ENCODE results near the gene SUGCT.

DNA sequence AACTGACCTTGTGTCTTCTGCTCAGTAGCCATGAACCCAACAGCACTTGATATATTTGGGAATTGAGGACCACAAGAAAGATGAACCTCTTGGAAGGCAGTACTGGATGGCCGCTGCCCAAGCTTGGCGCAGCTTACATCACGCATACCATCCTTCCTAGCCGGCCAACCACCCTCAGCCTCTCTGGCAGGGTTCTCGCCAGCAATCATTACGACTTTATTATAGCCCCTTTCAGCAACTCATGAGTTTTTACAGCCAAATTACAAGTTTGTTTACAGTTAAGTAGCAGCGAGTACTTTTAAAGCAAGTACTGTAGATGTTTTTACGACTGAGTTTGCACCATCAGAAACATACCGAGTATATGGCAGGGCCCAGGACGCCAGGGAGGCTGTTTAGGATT, 769.1 kb downstream of the SUGCT start:
- TF ChIP-seq, protein P1, sequence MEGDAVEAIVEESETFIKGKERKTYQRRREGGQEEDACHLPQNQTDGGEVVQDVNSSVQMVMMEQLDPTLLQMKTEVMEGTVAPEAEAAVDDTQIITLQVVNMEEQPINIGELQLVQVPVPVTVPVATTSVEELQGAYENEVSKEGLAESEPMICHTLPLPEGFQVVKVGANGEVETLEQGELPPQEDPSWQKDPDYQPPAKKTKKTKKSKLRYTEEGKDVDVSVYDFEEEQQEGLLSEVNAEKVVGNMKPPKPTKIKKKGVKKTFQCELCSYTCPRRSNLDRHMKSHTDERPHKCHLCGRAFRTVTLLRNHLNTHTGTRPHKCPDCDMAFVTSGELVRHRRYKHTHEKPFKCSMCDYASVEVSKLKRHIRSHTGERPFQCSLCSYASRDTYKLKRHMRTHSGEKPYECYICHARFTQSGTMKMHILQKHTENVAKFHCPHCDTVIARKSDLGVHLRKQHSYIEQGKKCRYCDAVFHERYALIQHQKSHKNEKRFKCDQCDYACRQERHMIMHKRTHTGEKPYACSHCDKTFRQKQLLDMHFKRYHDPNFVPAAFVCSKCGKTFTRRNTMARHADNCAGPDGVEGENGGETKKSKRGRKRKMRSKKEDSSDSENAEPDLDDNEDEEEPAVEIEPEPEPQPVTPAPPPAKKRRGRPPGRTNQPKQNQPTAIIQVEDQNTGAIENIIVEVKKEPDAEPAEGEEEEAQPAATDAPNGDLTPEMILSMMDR (IDR thresholded peaks at IDR 0.05): no peak
- TF ChIP-seq POLR2AphosphoS5 (IDR thresholded peaks at IDR 0.05) (no peak), POLR2A (IDR thresholded peaks at IDR 0.05) (no peak)
